NCI-H69 (cell line): ENCODE measurements around the gene CHEK1.
"Not testable (repeated sequence)": the region's sequence is repeated elsewhere in the genome, so short reads cannot be mapped to it uniquely, and the experiment has no call there.

Experiments used
- DNase-seq: peaks from one replicate; lab custom pipeline; 2025; lab: John Stamatoyannopoulos, UW

Gene CHEK1

GRCh38 chr11:125701018-125701610, 76.2 kb downstream of the CHEK1 start:
- DNase-seq = no peak

GRCh38 chr11:125701858-125702621, 77.1 kb downstream of the CHEK1 start:
- DNase-seq = peak; percentile 16

GRCh38 chr11:125704686-125705085, 79.7 kb downstream of the CHEK1 start:
- not testable (repeated sequence) for DNase-seq

DNA sequence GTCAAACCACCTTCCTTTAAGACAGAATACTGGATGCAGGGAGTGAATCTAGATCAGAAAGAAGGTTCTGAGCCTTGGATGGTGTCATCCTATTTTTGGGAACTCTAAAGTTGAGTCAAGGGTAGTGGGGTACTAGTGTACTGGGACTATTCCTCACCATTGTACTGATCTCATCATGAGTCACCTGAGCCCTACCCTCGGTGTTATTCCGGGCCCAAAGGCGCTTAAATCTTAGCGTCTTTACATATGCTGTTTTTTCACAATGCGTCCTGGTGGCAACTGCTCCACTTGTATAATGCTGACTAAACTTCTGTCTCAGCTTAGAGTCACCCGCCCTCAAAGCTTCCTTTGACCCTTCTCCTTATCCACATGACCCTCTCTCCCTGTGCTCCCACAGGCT, 95.8 kb downstream of the CHEK1 start:
- DNase-seq = no peak

DNA sequence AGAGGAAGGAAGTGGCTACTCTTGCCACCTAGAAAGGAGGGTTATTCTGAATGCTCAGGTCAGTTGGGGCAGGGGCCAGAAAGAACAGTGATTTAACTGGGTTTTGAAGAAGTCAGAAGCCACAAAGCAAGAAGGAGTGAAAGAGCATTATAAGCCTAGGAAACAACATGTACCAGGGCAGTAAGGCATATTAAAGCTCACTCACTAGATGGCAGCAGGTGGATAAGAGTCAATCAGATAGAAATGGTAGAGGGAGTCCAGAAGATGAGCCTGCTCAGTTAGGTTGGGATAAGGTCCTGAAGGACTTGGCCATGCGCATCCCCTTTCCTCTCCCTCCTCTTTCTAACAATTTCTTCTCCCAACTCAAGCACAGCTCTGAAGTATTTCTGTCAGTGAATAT, 99.2 kb downstream of the CHEK1 start:
- peak; percentile 24 for DNase-seq
